Fibroblast of the aortic adventitia (primary cell): ENCODE results near the gene ATXN1. TPM values are rescaled to one million over a fixed set of nuclear protein-coding genes. Genes with fewer than 3 reads are reported as not detected.

Source experiments
- DNase-seq: peaks from one replicate; pipeline ENCODE4 v3.0.0-alpha.2; 2010; ENCODE audit warnings: low read depth
- H3K4me3 ChIP-seq: 2 replicates; pipeline ENCODE4 v1.5.1; 2011; ENCODE audit warnings: low read depth, mild to moderate bottlenecking, control low read depth, low read length, moderate library complexity
- CTCF ChIP-seq: IDR thresholded peaks from 2 replicates; pipeline ENCODE4 v1.5.1; 2011; ENCODE audit warnings: mild to moderate bottlenecking, low read length, control low read depth, inconsistent platforms; ENCODE audit not compliant: insufficient read depth
- total RNA-seq: library from RNA; depleted of rRNA; stranded (reverse); fragments of >200 nt; gene quantifications from 2 replicates; pipeline ENCODE4 v1.2.3, GENCODE V29; 2012; ENCODE audit warnings: low replicate concordance

The ATXN1 gene
- total RNA-seq, 1 donor: 39.3 TPM

GRCh38 chr6:16731478-16732051, 29.7 kb downstream of the ATXN1 start:
- no peak for TF ChIP-seq CTCF
- H3K4me3 ChIP-seq: no peak overlapping the region
- DNase-seq: no peak

DNA sequence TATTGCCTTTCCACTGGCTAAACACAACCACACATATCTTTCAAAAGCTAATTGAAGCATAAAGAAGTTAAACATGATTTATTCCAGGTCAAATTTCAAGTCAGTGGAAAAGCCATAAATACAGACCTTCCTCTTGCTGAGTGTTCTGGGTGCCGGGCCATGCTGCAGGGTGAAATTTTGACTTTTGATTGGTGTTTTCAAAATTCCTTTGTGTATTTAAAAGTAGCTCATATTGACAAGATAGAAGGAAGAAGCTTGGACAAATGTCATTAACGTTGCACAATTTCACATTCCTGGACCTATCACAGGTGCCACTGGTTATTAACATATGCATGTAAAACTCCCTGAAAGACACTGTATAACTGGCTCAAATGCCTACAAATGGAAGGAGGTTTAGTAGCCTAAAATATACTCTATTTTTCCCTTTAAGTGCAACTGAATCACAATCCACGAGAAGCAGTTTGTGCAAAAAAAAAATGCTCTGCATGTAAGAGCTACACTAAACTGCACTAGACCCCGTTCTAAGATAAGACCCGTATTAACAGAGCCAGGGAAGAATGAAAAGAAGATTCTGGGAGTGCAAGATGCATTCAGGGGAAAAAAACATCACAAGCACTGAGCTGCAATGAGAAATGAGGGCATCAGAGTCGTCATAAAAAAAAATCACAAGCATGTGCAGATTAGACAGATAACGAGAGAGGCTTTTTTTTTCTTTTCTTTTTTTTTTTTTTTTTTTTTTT, 30.4 kb downstream of the ATXN1 start:
- no peak for DNase-seq
- H3K4me3 ChIP-seq: no peak overlapping the region

DNA sequence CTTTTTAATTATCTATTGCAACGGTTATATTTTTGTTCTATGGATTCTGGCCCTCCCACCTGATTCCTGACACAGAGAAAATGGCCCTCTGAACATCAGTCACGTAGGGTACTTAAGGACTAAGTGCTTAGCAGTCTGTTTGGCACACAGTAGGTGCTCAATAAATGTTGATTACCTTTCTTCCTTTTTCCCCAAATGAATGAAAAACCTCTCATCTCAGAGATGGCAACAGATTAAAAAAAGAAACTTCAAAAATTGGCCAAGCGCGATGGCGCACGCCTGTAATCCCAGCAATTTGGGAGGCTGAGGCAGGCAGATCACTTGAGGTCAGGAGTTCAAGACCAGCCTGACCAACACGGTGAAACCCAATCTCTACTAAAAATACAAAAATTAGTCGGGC, 31.5 kb downstream of the ATXN1 start:
- TF ChIP-seq CTCF: no peak
- DNase-seq: no peak
- no peak overlapping the region for H3K4me3 ChIP-seq

More for the DNA sequence above, 30.4 kb downstream of the ATXN1 start:
- no peak for TF ChIP-seq CTCF

- H3K4me3 ChIP-seq: no peak overlapping the region
- peak; percentile 45 for DNase-seq
- no peak for TF ChIP-seq CTCF
These were observed 32.0 kb downstream of the ATXN1 start for GRCh38 chr6:16729183-16729691.

DNA sequence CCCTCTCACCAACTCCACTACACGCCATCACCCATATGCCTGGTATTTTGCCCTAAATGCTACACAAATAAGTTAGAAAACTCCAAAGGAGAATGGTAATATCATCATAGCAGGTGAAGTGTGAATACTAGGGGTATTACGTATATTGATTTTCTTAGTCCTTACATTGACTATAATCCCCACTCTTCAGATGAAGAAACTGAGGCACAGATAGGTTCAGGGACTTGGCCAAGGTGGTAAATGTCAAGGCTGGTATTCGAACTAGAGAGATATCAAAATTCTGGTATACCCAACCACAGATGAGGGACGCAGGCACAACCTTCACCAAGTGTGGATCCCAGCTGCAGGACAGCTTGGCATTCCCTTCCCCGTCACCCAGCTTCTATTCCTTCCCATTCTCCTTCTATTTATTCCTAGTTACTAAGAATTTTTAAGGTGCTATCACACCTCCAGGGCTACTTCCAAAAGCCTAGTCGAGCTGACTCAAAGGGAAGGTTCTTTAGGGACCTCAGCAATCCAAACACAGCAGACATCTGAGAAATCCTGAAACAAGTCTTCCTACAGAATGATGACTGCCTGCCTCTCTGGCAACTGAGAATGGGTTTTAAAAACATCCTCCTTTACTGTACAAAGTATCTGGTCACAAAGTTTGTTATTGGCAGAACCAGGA, 32.6 kb downstream of the ATXN1 start:
- H3K4me3 ChIP-seq: no peak overlapping the region
- TF ChIP-seq CTCF: no peak
- DNase-seq: no peak

DNA sequence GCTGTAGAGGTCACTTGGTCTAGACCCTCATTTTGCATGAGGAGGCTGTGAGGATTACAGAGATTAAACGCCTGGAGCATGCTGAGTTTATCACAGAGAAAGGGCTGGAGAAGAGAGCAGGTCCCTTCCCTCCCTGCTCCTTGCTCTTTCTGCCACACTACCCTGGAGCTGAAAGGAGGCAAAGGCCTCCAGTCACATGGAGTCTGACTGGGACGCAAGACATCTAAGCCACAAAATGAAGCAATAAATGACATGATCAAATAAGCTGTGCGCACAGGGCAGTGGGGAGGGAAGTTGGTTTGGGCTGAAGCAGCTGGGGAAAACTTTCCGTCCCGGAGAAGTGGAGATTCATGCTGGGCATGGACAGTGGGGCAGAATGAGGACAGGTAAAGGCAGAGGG, 33.3 kb downstream of the ATXN1 start:
- no peak for TF ChIP-seq CTCF
- DNase-seq: no peak
- H3K4me3 ChIP-seq: no peak overlapping the region
